GF-D8 (cell line): ENCODE measurements around the gene EFEMP1.
"Not testable (repeated sequence)": the region's sequence is repeated elsewhere in the genome, so short reads cannot be mapped to it uniquely, and the experiment has no call there.

Experiments used
- DNase-seq: peaks from one replicate; lab custom pipeline; 2025; lab: John Stamatoyannopoulos, UW

EFEMP1 gene

DNA sequence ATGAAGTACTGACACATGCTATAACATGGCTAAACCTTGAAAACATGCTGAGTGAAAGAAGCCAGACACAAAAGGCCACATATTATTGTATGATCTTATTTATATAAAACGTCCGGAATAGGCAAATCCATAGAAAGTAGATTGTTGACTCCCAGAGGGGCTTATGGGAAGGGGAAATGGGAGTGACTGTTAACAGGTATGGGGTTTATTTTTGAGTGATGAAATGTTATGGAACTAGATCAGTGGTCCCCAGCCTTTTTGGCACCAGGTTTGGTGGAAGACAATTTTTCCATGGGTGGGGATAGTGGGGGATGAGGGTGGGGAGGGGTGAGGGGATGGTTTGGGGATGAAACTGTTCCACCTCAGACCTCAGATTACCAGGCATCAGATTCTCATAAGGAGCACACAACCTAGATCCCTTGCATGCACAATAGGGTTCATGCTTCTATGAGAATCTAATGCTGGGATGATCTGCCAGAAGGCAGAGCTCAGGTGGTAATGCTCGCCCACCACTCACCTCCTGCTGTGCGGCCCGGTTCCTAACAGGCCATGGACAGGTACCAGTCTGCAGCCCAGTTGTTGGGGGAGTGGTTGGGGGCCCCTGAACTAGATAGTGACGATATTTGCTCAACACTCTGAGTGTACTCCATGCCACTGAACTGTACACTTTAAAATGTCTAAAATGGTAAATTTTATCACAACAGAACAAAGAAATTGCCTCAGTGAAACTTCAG, 59.1 kb downstream of the EFEMP1 start:
- DNase-seq = no peak

DNA sequence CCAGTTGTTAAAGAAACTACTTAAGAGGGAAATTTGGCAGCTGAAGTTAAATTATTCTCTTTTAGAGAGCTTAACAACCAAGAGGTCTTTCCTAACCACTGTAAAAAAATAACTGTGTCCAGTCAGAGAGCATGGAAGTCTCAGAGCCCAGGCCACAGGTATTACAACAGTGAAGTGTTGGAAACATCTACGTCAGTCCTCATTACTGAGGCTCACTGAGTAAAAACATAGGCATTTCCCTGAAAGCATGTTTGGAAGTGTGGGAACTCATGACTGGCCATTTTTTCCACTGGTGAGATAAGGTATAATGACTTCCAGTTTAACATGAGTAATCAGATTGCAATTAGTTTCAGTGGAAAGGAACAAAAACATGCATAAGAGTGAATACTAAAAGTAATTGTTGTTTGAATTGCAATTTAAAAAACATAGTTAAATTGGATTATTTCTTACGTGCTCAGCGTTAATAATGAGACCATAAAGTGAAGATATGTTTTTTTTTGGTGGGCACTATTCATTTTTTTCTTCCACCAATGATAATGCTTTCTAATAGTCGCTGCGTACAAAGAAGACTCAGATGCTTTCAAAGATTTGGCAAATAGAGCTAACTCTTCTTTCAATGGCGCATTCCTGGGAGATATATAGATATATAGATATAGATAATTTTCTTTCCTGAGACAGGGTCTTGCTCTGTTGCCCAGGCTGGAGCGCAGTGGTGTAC, 60.8 kb downstream of the EFEMP1 start:
- DNase-seq = no peak

DNA sequence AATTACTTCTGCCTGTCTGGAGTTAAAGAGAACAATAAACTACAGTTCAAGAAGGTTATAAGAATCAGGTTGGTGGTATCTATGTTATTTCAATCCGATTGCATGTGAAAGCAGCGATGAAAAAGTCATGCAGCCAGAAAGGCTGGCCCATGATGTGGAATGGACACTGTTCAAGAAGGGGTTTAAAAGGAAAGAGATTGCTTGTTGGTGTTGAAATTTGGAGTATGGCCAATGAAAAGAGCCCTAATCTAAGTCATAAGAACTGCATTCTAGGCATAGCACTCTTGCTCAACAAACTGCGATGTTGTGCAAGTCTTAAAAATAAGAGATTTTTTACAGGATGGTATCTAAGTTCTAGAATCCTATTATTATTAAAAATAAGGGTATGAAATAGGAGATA, 61.3 kb downstream of the EFEMP1 start:
- no peak for DNase-seq

DNA sequence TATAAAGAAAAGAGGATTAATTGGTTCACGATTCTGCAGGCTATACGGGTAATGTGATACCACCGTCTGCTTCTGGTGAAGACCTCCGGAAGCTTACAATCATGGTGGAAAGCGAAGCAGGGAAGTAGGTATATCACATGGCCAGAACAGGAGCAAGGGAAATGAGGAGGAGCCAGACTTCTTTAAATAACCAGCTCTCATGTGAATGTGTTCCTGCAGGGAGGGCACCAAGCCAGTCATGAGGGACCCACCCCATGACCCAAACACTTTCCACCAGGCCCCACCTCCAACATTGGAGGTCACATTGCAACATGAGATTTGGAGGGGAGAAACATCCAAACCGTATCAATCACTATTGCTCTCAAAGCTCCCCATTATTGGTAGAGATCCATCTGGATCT, 61.8 kb downstream of the EFEMP1 start:
- no peak for DNase-seq

DNA sequence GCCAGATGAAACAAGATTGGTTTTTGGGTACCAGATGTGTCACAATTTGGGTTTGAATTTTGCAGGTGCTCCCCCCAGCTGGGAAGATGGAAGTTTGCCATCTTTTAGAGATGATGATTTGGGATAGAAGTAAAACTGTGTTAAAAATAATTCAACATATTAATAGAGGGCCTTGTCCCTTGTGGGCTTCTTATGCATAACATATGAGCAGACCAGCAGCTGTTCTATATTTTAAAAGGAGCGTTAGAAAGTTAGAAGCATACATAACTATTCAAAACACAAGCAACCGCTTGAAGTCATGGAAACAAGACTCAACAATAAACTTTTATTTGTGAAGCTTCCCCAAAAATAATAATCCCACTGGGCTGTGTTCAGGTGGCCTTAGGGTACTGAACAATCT, 62.8 kb downstream of the EFEMP1 start:
- DNase-seq = no peak

DNA sequence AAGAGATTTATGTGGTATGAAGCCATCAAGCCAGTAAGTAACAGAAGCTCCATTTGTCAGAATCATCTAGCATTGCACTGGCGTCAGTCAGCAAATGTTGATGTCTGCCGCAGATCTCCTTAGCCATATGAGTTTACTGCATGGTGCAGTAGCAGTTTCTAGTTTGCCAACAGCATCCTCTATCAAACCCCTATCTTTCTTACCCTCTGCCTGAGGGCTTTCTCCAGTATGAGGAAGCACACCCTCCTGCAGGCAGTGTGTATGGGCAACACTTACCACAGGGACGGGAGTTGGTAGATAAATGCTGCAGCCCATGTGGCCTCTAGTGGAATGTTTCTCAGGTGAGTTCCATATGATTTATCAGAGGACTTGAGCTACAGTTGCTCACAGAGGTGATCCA, 63.7 kb downstream of the EFEMP1 start:
- no peak for DNase-seq

DNA sequence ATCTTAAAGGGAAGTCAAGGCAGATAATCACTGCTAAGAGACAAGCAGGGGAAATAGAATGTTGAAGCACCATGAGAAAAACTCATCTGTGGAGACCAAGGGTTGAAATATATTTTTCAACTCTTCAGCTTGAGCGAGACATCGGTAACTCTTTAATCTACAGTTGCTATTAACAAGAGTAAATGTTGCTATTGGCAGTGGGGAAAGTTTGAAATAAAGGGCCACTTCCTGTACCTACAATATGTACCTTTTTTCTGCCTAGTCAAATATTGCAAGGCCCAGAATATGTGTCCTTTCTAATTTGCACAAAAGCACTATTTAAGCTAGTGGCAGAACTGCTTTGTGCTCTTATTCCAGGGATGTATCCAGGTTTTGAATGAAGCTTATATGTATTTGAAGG, 65.8 kb downstream of the EFEMP1 start:
- DNase-seq = no peak

DNA sequence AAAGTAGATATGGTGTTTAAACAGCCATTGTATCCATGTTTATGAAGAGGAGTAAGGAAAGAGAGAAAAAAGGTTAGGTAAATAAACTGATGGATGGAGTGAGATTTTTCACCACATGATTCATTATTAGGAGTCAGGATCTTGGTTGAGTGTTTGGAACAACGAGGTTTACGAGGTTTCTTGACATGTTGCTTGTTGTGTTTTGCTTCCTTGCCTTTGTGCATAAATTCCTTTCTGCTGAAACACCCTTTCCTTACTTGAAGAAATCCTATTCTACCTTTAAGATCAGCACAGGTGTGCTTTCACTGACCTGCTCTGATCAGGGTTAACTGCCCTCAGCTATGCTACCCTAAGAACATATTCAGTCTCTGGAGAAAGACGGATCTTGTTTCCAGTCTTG, 66.6 kb downstream of the EFEMP1 start:
- no peak for DNase-seq

DNA sequence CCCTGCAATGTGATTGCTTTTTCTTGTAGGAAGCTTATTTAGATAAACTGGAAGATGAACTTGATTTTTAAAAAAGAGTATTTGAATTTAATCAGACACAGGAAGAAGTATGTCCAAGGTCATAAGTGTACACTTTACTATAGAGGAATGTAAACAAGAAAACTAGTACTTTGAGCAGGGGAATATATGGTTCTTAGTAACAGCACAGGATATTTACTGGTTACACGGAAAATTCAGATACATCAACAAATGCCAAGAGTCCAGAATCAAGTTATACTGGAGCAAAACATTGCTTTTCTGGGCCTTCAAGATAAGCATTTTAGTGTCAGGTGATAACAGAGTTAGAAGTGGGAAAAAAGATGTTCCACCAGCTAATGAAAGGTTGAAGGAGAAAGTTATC, 75.5 kb downstream of the EFEMP1 start:
- DNase-seq = no peak

DNA sequence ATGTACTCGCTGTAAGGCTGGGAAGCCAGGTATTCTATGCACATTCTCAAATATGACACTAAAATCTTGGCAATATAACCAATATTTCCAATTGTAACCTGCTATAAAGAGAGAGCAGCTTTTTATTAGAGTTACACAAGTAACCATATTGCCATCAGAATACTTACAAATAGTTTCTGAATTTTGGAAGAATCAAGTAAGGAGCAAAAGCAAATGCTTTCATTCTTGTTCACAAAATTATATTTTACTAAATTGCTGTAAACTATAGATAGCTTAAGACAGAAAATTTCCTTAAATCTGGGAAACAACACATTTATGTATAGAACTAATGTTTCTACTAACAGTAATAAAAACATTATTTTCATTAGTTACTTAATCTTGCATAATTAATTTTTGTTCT, 77.2 kb downstream of the EFEMP1 start:
- no peak for DNase-seq

DNA sequence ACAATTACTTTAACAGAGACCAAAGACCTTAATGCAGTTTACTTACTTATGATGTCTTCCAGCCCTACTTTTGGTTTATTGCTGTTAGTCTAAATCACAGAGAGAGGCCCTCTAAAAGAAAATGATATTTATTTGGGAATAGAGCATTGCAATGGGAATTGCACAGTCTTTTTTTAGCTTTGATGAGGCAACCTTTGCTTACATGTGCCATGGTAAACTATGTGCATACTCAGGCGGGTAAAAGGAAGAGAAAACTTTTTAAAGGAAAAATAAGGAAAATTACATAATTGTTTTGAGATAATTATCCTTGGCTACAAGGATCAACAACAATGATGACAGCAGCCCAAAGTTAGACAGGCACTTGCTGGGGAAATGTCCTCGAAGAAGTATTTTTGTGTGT, 78.6 kb downstream of the EFEMP1 start:
- DNase-seq = no peak

DNA sequence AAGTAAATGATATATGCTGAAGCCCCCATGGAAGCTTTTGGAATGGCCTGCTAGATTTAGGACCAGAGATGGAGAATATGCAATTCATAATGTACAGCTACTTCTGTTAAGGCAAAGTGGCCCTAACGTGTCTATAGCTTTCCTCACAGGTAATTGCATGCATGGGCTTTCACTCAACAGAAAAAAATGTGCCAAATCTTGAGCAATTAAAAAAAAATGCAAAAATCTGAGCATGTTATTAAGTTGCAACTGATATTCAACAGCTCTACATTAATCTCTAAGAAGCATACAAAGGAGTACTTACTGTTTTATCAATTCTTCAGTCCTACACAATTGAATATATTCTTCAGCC, 79.6 kb downstream of the EFEMP1 start:
- DNase-seq = no peak

DNA sequence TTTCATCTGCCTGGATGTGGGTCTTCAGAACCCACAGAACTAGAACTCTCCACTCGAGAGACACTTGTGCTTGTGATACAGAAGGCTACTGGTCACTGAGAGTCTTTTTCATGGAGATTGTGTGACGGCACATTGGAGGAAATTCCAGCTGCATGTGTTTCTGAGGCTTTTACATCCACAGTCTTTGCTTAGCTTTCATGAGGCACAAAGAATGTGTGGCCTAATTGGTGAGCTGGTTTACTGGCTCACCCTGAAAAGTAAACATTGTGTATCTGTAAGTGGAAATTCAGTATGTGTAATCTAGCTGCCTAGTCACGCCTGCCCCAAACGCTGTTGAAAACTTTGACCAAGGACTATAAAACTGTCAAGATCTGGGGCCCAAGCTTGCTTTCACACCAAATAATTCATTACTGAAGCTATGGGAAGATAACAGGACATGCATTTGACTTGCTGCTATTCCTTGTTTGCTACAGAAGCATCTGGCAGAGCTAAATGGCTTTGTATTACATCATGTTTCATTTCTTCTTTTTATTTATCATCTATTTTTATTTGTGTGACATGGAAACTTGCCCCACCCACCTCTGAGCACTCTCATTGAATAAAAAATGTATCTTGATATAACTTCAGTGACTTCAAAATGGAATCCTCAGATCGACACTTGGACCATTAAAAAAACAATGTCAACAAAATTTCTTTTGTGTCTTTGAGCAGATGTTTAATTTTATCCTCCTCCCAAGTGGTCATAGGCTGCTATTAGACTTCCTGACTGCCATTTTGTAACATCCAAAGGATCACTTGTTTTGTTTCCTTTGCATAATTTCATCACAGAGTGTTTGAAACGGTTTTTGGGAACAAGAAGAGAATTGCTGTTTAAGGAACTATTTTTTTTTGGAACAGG, 80.2 kb downstream of the EFEMP1 start:
- no peak for DNase-seq

DNA sequence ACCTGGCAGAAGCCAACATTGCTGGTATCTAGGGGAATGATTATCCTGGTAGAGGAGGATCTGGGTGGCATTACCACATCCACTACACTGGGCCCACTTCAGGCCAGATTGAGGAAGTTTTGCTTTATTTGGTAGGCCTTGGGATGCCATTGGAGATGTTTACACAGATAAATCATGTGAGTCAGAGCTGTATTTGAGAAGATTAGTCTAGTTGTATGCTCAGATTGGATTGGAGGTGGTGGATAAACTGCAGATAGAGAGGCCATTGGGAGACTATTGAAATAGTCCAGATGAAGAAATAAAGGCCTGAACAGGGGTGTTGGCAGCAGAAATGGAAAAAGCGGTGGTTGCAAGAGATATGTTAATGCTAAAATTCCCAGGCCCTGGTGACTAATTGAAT, 81.5 kb downstream of the EFEMP1 start:
- no peak for DNase-seq

DNA sequence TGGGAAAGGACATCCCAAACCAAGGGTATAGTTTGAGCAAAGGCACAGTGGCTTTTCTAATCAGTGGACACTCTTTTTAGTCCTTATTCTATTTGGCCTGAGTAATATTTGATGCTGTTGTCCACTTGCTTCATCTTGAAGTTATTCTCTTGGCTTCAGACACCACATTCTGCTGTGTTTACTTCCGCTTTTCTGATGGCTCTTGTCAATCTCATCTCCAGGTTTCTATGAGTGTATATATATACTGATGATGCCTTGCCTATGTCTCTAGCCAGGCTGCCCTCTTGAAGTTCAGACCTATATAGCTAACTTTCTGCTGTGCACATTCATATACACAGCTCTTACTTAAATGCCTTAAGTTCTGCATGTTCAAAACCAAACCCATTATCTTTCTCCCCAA, 83.1 kb downstream of the EFEMP1 start:
- DNase-seq = no peak

DNA sequence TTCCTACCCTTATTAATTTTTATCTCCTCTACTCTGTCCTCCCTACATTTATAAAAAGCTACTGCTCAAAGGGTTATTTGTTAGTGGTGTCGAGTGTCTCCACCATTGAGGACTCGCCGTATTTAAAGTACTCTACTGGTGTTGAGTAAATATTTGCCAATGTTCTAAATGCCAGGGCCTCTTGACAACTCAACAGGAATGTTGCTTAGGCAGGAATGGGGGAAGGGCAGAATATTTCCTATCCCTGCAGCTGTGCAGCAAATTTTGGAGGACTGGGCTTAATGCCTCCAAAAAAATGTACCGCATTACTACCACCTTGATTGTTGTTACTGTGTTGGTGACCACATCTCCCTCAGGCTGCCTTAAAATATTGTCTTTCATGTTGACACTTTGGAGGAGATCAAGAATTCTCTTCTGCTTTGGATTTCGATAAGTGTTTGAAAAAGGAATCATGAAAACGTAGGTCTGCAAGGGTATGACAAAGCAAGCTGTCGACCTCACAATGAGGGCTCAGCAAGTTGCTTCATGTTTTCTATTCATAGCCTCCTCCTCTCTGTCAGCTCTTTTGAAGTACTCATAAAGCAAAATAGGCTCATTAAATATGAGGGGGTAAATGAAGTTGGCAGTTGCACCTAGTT, 84.3 kb downstream of the EFEMP1 start:
- no peak for DNase-seq

DNA sequence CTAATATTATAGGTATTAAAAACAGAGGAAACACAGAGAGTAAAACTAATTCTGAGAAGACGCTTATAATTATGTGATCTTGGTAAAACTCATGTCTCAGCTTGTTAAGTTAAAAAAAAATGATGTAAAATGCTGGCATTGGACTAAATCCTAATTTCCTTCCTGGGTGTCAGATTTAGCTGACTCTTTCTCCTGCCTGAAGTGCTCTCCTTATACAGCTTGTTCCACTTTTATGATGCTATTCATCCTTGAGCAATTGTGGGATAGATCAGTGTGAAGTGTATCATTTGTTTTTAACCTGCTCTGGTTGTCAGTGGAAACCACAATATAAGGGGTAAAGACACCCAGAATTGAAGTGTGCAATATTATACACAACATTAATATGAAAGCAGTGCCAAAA, 84.9 kb downstream of the EFEMP1 start:
- DNase-seq = no peak

DNA sequence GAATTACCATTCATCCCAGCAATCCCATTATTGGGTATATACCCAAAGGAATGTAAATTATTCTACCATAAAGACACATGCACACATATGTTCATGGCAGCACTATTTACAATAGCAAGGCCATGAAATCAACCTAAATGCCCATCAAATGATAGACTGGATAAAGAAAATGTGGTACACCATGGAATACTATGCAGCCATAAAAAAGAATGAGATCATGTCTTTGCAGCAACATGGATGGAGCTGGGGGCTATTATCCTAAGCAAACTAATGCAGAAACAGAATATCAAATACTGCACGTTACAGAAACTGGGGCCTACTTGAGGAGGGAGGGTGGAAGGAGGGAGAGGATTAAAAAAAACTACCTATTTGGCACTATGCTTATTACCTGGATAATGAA, 85.5 kb downstream of the EFEMP1 start:
- not testable (repeated sequence) for DNase-seq

DNA sequence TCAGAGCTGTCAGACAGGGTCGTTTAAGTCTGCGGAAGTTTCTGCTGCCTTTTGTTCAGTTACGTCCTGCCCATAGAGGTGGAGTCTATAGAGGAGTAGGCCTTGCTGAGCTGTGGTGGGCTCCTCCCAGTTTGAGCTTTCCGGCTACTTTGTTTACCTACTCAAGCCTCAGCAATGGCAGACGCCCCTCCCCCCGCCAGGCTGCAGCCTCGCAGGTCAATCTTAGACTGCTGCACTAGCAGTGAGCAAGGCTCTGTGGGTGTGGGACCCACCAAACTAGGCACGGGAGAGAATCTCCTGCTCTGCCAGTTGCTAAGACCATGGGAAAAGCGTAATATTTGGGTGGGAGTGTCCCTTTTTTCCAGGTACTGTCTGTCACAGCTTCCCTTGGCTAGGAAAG, 86.5 kb downstream of the EFEMP1 start:
- DNase-seq = no peak

DNA sequence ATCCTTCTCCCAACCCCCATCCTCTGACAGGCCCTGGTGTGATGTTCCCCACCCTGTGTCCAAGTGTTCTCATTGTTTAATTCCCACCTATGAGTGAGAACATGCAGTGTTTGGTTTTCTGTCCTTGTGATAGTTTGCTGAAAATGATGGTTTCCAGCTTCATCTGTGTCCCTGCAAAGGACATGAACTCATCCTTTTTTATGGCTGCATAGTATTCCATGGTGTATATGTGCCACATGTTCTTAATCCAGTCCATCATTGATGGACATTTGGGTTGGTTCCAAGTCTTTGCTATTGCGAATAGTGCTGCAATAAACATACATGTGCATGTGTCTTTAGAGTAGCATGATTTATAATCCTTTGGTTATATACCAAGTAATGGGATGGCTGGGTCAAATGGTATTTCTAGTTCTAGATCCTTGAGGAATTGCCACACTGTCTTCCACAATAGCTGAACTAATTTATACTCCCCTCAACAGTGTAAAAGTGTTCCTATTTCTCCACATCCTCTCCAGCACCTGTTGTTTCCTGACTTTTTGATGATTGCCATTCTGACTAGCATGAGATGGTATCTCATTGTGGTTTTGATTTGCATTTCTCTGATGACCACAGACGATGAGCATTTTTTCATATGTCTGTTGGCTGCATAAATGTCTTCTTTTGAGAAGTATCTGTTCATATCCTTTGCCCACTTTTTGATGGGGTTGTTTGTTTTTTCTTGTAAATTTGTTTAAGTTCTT, 91.7 kb downstream of the EFEMP1 start:
- not testable (repeated sequence) for DNase-seq

DNA sequence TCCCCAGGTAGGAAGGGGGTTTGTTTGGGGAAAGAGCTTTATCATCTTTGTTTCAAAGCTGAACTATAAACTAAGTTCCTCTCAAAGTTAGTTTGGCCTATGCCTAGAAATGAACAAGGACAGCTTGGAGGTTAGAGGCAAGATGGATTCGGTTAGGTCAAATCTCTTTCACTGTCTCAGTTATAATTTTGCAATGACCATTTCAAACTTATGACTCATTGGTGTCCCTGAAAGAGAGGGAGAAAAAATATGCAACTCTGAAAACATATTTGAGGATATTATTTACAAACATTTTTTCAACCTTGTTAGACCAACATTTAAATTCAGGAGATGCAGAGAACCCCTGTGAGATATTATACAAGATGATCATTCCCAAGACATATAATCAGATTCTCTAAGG, 95.7 kb downstream of the EFEMP1 start:
- no peak for DNase-seq

DNA sequence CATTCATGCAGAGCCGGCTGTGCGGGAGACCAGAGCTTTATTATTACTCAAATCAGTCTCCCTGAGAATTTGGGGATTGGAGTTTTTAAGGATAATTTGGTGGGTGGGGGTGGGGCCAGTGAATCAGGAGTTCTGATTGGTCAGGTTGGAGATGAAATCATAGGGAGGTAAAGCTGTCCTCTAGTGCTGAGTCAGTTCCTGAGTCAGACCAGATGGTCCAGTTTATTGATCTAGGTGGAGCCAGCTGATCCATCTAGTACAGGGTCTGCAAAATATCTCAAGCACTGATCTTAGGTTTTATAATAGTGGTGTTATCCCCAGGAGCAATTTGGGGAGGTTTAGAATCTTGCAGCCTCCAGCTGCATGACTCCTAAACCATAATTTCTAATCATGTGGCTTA, 96.2 kb downstream of the EFEMP1 start:
- DNase-seq = not testable (repeated sequence)
